GM19328 (cell line): Measurements from ENCODE around the gene SPEF2.
"Not testable (repeated sequence)": the region's sequence is repeated elsewhere in the genome, so short reads cannot be mapped to it uniquely, and the experiment has no call there.

Source experiments
- ATAC-seq: cut with Tn5 transposase; IDR thresholded peaks from one replicate; pipeline ENCODE4 v1.9.1; 2021; ENCODE audit warnings: mild to moderate bottlenecking, moderate library complexity; ENCODE audit not compliant: unreplicated experiment

Gene SPEF2

DNA sequence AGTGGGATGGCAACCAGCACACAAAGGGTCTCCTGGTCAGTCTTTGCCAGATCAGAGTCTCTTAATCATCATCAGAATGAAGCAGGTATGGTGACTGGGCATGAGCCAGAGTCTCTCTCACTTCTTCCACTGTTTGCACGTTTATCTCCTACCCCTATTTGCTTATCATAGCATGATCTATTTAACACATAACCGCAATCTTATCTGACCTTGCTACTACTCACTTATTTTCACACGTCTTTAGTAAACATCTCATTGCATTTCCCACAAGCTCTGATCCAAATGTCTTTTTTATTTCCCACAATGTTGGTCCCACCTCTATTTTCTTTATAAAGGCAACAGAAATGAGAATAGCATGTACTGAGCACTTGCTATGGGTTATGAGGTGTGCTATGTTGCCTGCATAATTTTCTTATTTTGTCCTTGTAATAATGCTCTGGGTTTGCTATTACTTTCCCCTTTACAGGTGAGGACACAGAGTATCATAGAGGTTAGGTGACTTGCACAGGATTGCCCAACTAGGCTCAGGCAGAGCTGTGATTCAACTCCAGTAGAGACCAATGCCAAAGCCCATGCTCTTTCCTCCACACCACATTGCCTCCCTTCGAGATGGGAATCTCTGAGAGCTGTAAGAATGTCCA, 199.3 kb downstream of the SPEF2 start:
- no peak for ATAC-seq

DNA sequence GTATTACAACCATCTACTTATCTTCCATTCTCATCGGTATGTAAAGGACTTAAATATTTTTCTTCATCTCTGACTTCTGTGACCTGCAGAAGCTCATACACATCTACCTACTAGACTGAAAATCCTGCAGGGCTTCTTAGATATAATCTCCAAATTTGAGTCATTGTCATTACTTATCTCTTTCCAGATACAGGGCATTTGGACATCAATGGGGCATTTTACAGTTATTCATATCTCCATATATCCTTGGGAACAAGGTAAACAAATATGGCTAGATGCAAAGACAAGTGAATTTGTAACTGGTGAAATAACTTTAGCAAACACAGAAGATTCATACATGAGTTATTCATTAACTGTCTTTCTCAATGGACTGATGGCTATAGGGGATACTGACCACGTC, 201.4 kb downstream of the SPEF2 start:
- no peak for ATAC-seq

DNA sequence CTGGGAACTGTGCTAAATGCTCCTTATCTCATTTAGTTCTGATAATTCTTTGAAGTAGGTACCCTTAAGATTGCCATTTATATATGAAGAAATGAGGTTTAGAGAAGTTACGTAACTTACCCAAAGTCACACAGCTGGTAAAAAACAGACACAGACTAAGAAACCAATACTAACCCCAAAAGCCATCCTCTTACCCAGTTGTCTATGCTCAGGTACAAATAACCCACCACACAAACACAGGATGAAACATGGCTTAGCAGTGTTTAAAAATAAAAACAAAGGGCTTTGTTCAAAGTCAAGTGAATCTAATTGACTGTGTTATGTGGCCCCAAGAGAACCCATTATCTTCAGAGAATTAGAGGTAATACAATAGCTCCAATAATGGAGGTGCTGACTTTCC, 202.0 kb downstream of the SPEF2 start:
- ATAC-seq: no peak

DNA sequence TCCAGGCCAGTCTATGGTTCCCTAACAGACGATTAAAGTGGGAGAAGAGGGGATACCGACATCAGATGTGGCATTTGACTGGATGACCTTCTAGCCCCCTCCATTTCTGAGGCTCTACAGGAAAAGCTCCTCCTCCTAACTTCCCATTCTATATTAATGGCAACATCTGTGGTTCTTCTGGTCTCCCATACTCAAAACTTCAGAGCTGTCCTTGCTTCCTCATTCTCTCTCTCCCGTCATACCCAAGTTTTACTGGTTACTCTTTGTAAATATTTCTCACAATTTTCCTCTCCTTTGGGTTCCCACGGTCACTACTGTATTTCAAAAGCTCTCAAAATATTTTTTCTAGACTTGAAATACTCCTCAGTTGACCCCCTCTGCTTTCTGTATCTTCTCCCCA, 203.1 kb downstream of the SPEF2 start:
- ATAC-seq: no peak

DNA sequence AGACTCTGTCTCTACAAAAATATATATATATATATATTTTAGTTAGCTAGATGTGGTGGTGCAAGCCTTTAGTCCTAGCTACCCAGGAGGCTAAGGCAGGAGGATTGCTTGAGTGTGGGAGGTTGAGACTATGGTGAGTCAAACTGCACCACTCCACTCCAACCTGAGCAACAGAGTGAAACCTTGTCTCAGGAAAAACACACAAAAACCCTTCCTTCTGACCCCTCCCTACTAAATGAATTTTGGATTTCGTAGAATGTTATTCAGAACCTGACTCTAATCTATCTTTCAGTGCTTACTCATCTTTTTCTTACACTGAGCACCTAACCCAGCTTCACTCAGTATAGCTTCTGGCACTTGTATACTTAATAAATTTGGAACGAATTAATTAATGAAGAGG, 203.8 kb downstream of the SPEF2 start:
- no peak for ATAC-seq

DNA sequence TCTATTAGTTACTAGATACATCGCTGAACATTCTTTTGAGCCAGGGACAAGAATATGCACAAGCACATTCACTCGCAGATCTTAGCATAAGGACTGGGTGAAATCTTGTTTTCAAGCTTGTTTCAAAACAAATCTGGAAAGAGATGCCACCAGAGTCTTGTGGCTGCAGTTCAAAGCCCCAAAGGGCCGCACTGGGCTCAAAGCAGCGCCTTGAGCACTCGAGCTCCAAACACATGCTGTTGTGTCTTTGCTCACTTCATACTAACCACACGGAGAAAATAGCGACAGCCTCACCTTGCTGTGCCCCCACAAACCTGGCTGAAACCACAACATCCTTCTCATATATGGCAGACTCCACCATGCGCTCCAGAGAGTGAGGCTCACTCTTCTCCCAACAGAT, 204.8 kb downstream of the SPEF2 start:
- no peak for ATAC-seq

DNA sequence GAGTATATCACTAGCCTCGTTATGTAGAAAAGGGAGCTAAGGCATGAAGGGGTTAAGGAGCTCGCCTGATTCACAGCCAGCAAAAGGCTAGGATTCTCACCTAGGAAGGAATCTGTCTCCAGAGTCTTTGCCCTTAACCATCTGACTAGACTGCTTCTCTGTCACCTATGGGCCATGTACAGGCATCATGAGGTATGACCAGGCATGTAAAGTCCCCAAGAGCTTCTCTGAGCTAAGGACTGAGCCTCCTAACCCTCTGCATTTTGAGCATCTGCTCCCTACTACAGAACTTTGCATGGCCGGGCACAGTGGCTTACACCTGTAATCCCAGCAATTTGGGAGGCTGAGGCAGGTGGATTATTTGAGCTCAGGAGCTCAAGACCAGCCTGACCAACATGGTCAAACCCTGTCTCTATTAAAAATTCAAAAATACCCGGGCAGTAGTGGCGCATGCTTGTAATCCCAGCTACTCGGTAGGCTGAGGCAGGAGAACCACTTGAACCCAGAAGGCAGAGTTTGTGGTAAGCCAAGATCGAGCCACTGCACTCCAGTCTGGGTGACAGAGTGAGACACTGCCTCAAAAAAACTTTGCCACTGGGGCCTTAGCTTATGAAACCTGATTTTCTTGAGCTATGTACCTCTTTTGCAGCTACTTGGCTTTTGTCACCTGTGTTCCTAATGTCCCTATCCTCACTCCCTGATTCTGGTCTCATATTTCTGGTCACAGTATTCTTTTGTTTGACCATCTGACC, 205.9 kb downstream of the SPEF2 start:
- no peak for ATAC-seq

DNA sequence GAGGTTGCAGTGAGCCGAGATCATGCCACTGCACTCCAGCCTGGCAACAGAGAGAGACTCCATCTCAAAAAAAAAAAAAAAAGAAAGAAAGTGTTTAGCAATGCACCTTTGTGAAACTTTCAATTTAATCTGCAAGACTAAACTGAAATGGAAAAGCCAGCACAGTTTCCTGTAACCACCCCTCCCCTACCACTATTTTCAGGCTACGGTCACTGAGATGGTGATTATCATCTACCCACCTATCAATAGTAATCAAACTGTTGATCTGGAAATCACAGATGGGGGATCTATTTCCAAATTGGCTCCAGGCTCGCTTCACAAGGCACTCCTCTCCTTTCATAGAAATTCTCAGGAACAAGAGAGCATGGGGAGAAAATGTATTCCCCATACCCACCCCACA, 208.4 kb downstream of the SPEF2 start:
- ATAC-seq: no peak

DNA sequence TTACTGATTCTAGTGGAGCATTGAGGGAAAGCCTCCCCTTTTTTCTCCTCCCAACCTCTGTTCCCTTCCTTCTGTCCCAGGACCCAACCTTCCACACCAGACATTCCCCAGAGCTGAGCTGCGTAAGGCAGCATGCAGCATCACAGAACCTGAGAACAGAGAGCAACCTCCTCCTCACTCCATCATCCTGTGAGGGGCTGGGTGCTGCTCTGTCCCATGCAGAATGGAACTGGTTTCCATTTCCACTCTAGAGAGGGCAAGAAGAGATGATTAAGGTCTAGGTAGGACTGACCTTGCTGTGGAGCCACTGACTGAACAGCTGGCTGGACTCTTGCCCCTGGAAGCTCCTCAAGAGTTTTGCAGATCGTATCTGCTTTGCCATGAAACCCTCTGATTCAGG, 208.9 kb downstream of the SPEF2 start:
- ATAC-seq: no peak

DNA sequence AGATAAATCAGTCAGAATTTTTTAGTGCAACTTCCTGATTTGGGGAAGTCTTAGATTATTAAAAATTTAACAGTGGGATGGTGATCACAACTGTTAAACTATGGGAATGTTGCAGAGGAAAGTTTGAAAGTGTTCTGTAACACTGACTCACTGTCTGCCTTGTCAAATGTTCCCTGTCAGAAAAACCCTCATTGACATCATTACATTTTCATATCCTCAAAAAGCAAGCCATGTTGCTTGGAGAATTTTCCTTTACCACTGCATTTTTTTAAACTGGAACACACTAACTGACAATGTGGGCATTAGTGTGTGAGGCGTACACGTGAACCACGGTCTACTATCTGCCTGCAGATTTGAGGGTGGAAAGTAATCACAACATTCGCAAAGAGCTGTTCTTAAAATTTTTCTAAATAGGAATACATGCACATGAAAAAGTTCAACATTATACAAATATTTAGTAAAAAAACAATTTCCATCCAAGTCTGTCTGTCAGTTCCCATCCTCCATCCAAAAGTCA, 210.5 kb downstream of the SPEF2 start:
- no peak for ATAC-seq

DNA sequence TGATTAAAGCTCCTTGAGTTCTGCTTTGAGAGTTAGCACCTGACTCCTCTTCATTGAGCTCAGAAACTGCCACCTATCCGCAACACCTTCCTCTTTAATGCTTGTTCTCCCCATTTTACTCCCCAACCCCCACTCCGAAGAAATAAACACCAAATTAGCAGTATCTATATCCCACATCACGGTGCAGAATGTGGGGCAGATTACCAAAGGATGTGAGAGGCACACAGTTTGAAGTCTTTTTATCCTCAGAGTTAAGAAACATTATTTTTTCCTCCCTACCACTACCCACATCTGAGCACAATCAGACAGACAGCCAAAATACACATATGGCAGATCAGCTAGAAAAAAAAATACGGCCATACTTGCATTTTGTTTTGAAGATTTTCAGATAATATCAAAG, 212.9 kb downstream of the SPEF2 start:
- ATAC-seq: no peak

DNA sequence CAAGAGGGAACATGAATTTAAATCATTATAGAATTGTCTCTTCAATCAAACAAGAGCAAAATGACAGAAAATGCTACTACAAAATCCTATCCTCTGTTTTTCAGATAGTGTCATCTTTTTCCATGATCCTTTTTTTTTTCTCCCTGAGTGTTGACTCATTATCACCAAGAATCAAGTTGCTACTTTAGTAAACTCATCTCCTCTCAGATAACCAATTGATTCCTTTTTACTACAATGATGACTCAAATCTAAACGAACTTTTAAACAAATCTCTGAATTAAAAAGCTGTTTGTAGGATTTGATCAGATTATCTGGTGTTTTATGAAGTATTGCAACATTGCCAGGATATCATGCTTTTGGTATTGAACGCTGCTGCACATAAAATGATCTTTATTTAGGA, 215.1 kb downstream of the SPEF2 start:
- ATAC-seq: no peak

DNA sequence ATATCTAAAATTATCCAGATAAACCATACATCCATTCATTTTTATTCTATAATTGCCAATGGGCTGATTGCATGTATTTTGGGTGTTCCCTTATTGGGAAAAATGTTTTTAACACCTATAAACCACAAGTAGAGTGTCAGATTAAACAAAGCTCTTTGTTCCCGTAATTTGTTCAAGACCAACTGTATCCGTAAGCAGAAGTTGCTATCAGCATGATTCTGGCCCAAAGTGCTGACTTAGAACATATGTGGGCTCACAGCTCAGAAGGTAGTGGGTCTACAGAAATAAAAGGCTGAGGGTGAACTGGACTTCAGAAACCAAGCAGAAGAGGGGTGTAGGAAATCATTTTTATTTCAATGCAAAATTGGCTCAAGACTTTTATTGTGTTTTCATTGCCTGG, 215.6 kb downstream of the SPEF2 start:
- ATAC-seq: no peak

DNA sequence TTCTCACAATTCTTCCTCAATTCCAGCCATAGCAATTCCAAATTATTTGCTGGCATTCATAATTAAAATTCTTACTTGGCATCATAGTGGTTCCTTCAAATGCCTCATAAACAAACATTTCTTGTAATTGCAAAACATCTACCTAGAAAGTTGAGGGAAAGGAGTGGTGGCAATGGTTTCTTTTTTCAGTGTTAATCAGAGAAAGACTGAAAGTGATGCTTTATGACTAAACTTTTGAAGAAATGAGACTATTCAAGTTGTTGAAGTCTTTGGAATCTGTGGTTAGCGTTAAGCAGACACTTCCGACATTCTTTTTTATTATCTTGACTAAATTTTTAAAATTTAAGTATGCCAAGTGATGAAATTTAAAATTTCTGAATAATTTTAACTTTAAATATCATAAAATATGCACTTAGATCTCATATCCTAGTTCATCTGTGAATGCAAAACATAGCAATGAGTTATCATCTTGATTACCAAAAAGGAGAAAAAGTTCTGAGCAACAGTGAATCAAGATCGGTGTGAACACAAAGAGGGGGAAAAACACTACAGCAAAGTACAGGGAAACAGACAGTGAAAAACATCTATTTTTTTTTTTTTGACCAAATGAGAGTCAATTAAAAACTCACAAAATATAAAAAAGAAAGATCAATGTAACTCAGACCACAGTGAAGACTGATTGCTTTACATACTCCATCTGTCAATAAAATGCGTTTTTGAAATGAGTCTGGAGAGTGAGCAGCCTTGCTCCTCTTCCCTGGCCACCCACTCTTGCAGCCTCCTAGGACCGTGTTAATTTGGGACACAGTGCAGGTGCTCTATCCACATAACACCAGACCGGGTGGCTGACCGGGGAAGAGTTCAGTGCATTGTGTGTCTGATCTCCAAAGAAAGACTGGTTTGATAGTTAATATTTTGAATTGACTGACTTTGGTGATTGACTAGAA, 218.4 kb downstream of the SPEF2 start:
- no peak for ATAC-seq

DNA sequence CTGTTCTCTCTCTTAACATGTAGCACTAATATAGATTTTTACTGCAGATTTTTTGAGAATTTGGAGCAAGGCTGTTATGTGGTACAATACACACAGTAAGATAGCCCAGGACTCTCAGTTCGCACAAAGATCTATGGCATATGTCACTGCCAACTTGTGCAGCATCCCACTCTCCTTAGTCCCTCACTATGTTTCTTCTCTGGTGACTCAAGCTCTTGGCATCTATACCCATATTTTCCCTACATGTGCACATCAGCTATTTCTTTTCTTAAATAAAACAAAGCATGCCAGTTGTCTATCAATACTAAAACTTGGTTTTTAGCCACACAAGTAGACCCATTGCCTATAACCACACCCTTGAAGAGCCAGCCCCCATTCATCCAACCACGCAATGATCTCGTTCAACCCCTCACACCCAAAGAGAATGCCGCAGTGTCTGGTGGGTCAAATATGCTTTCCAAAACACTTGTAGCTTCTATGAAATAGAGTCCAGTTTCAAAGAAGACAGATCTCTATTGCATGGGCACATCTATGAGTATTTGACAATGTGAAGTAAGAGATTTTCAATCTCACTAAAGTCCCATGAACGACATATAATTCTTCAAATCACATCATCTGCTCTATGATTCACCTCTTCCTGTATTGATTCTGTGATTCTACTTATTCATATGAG, 220.8 kb downstream of the SPEF2 start:
- ATAC-seq: no peak

DNA sequence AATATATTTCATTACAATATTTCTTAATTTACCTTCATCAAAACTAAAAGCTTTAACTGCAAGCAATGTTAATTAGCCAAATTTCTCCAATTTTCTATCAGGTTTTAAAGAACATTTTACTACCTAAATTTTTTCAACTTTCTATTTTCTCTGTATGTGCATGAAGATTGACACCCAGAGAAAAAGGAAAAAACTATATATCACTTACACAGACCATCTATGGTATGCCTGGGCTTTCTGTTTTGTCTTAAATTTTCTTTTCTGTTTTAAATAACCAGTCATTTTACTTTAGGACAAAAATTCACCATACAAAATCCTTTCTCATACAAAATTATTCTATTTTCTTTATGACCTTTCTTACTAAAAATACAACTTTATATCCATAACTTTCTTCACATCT, 225.2 kb downstream of the SPEF2 start:
- ATAC-seq: no peak

DNA sequence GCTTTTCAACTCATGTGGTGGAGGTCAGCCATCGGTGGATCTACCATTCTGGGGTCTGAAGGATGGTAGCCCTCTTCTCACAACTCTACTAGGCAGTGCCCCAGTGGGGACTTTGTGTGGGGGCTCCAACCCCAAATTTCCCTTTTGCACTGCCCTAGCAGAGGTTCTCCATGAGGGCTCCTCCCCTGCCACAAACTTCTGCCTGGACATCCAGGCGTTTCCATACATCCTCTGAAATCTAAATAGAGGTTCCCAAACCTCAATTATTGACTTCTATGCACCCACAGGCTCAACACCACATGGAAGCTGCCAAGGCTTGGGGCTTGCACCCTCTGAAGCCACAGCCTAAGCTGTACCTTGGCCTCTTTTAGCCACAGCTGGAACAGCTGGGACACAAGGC, 227.8 kb downstream of the SPEF2 start:
- ATAC-seq: not testable (repeated sequence)

DNA sequence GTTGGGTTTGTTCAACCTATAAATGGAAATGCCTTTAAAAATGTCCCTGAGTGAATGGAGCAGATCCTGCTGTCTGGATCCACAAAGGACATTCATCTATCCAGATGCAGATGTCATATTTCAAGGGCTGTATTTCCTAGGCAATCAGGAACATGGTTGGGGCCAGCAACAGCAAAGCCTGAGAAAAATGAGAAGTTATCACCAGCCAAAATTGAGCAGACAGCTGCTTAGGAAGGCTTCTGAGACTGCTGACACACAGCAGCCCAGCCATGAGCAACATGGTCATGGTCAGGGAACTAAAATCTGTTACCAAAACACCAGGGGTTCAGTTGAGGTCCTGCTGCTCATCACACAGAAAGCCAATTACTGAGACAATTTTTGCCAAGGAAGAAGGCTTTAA, 229.8 kb downstream of the SPEF2 start:
- ATAC-seq: no peak

DNA sequence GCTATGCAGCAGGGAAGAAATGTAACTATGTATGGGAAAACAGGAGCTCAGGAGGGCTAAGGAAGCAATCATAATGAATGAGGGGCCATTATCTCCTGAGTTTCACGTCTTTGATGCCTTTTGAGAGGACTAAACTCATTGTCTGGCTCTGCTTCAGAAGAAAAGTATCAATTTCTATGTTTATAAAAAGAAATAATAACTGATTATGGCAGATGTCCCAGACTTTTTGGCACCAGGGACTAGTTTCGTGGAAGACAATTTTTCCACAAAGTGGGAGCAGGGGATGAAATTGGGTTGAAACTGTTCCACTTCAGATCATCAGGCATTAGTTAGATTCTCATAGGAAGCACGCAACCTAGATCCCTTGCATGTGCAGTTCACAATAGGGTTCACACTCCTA, 230.3 kb downstream of the SPEF2 start:
- ATAC-seq: no peak

DNA sequence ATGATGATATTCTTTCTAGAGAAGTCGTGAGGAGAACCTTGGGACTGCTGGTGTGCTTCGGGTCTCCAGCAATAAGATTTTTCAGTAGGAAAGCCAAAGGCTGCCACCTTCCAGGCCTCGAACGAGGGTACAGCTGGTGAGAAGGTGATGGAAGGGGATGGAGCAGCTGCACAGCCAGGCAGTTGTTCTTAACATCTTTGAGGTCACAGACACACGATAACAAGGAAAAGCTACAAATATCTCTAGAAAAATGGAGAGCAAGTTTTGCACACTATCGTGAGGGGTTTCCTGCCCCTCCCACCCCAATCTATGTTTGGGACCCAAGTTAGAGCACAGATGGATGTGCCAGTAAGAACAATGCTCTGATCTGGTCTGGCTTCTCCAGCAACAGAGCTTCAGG, 232.2 kb downstream of the SPEF2 start:
- ATAC-seq: no peak
